HepG2 (cell line): ENCODE data around the gene FLAD1. TPM values are rescaled to one million over a fixed set of nuclear protein-coding genes. Genes with fewer than 3 reads are reported as not detected.

Experiments
- ATF1 ChIP-seq: IDR thresholded peaks from 2 replicates; pipeline ENCODE4 v1.6.1; 2016; ENCODE audit warnings: mild to moderate bottlenecking, control low read depth
- CC2D1A ChIP-seq: sonication (generic); formaldehyde crosslinking; IDR thresholded peaks from 2 replicates; pipeline ENCODE4 v1.8.1; 2023; ENCODE audit warnings: mild to moderate bottlenecking, missing genetic modification reagents
- CENPX ChIP-seq: sonication (generic); formaldehyde crosslinking; IDR thresholded peaks from 2 replicates; pipeline ENCODE4 v1.9.0; 2021; ENCODE audit warnings: mild to moderate bottlenecking, missing genetic modification reagents, moderate library complexity
- CREB1 ChIP-seq, 2 experiments: fragments of 450-650 bp in 1 of 2; IDR thresholded peaks; 2 replicates each; pipeline ENCODE4 v1.6.1; 2016 to 2017; ENCODE audit warnings: control low read depth in 1 of 2, mild to moderate bottlenecking in 1 of 2, missing compliant biosample characterization in 1 of 2, missing genetic modification characterization in 1 of 2
- GABPA ChIP-seq, 2 experiments: IDR thresholded peaks; 2 replicates each; pipeline ENCODE4 v1.6.1; 2011 to 2016; ENCODE audit warnings: low read depth in 2 of 2, low read length in 1 of 2, missing biosample characterization in 1 of 2, missing genetic modification characterization in 1 of 2
- HNRNPUL1 ChIP-seq: fragments of 200-400 bp; formaldehyde crosslinking; IDR thresholded peaks from 2 replicates; pipeline ENCODE4 v1.6.1; 2017; ENCODE audit warnings: low read depth, mild to moderate bottlenecking, low read length, moderate library complexity
- HOXA3 ChIP-seq: sonication (generic); formaldehyde crosslinking; IDR thresholded peaks from 2 replicates; pipeline ENCODE4 v1.5.0; 2020; ENCODE audit warnings: missing genetic modification reagents
- IKZF1 ChIP-seq: fragments of 450-650 bp; IDR thresholded peaks from 2 replicates; pipeline ENCODE4 v1.7.1; 2016
- JUN ChIP-seq: sonication (generic); formaldehyde crosslinking; IDR thresholded peaks from 2 replicates; pipeline ENCODE4 v1.4.0; 2020; ENCODE audit warnings: mild to moderate bottlenecking, missing genetic modification reagents
- NR2C2 ChIP-seq: sonication (generic); formaldehyde crosslinking; IDR thresholded peaks from 2 replicates; pipeline ENCODE4 v1.4.0; 2020; ENCODE audit warnings: missing genetic modification reagents, mild to moderate bottlenecking, moderate library complexity, borderline replicate concordance
- SP5 ChIP-seq: IDR thresholded peaks from 2 replicates; pipeline ENCODE4 v1.6.1; 2016; ENCODE audit warnings: low read depth, borderline replicate concordance
- THYN1 ChIP-seq: sonication (generic); formaldehyde crosslinking; IDR thresholded peaks from 2 replicates; pipeline ENCODE4 v1.8.1; 2023; ENCODE audit warnings: low read depth, mild to moderate bottlenecking, moderate library complexity, missing genetic modification reagents, borderline replicate concordance
- TMF1 ChIP-seq: sonication (generic); formaldehyde crosslinking; IDR thresholded peaks from 2 replicates; pipeline ENCODE4 v1.8.1; 2022; ENCODE audit warnings: low read depth, missing genetic modification reagents
- ZFX ChIP-seq: sonication (generic); formaldehyde crosslinking; IDR thresholded peaks from 2 replicates; pipeline ENCODE4 v1.4.0; 2020; ENCODE audit warnings: mild to moderate bottlenecking, low read depth, missing genetic modification reagents, moderate library complexity
- ZMYM2 ChIP-seq: sonication (generic); formaldehyde crosslinking; IDR thresholded peaks from 2 replicates; pipeline ENCODE4 v1.8.0; 2022; ENCODE audit warnings: mild to moderate bottlenecking, missing genetic modification reagents
- ZNF12 ChIP-seq: sonication (generic); formaldehyde crosslinking; IDR thresholded peaks from 2 replicates; pipeline ENCODE4 v1.5.0; 2020; ENCODE audit warnings: missing genetic modification reagents
- ZNF263 ChIP-seq: sonication (generic); formaldehyde crosslinking; IDR thresholded peaks from 2 replicates; pipeline ENCODE4 v1.4.0; 2020; ENCODE audit warnings: missing genetic modification reagents
- ZNF337 ChIP-seq: sonication (generic); formaldehyde crosslinking; IDR thresholded peaks from 2 replicates; pipeline ENCODE4 v1.5.1; 2020; ENCODE audit warnings: missing genetic modification reagents, low read depth, mild to moderate bottlenecking, borderline replicate concordance
- ZNF530 ChIP-seq: sonication (generic); formaldehyde crosslinking; IDR thresholded peaks from 2 replicates; pipeline ENCODE4 v1.5.0; 2020; ENCODE audit warnings: low read depth, mild to moderate bottlenecking, missing genetic modification reagents
- ZNF720 ChIP-seq: sonication (generic); formaldehyde crosslinking; IDR thresholded peaks from 2 replicates; pipeline ENCODE4 v1.4.0; 2020; ENCODE audit warnings: missing genetic modification reagents
- ZSCAN22 ChIP-seq: sonication (generic); formaldehyde crosslinking; IDR thresholded peaks from 2 replicates; pipeline ENCODE4 v1.4.0; 2020; ENCODE audit warnings: mild to moderate bottlenecking, missing genetic modification reagents
- polyA plus RNA-seq, 8 experiments: library from polyadenylated mRNA; depleted of rRNA in 3 of 8; stranded (reverse) in 7 of 8; unstranded in 1 of 8; fragments of >200 nt; fragmentation: Illumina TruSeq in 4 of 8; extraction: Trizol in 4 of 8; gene quantifications; 2 replicates each; pipeline versions ENCODE4 v1.2.1 to v1.2.3, GENCODE V29; 2011 to 2016; ENCODE audit warnings: low read depth in 4 of 8, missing spikeins in 1 of 8, mixed read lengths in 1 of 8; ENCODE audit not compliant: insufficient read depth in 1 of 8
- total RNA-seq, 5 experiments: library from RNA; depleted of rRNA; stranded (reverse); fragments of >200 nt; fragmentation: Illumina TruSeq; extraction: Trizol; gene quantifications; 2 replicates each; pipeline ENCODE4 v1.2.3, GENCODE V29; 2016; ENCODE audit warnings: low read depth in 1 of 5
- TF ChIP-seq, protein P1 (sequence below): sonication (generic); formaldehyde crosslinking; IDR thresholded peaks from 2 replicates; pipeline ENCODE4 v1.5.1; 2020; ENCODE audit warnings: missing genetic modification reagents, mild to moderate bottlenecking, borderline replicate concordance
- TF ChIP-seq, protein P2 (sequence below): sonication (generic); formaldehyde crosslinking; IDR thresholded peaks from 2 replicates; pipeline ENCODE4 v1.5.1; 2020; ENCODE audit warnings: mild to moderate bottlenecking, moderate library complexity, missing genetic modification reagents
- TF ChIP-seq, protein P3 (sequence below), 2 experiments: sonication (generic) in 1 of 2; formaldehyde crosslinking in 1 of 2; IDR thresholded peaks; 2 replicates each; pipeline versions ENCODE4 v1.4.0 to v1.6.1; 2018 to 2020; ENCODE audit warnings: missing genetic modification reagents in 2 of 2, borderline replicate concordance in 1 of 2, low read depth in 1 of 2, mild to moderate bottlenecking in 1 of 2, missing biosample characterization in 1 of 2
- TF ChIP-seq, protein P4 (sequence below): sonication (generic); formaldehyde crosslinking; IDR thresholded peaks from 2 replicates; pipeline ENCODE4 v1.4.0; 2020; ENCODE audit warnings: mild to moderate bottlenecking, missing genetic modification reagents, borderline replicate concordance

The FLAD1 gene
- total and polyA plus RNA-seq, 2 of the 13 experiments (the other 11 are each of a cell fraction or from before 2014, with no cell fraction given): 25.9 to 32.8 TPM

DNA sequence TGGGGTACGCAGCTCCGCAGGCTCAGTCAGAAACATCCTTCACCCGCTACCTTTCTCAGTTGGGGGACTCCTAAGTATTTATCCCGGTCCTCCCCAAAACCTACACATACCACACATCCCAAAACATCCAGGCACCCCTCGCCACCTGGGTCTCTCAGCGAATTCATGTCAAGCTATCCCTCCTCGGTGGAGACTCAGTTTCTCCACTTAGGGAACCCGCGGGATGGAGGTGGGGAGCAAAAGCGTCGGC lies 18.2 kb downstream of the FLAD1 start (continued):
- TF ChIP-seq GABPA (IDR thresholded peaks at IDR 0.05; ENCODE audit: low read depth, low read length) (no peak), GABPA (CRISPR knock-in tag; IDR thresholded peaks at IDR 0.05; ENCODE audit: low read depth) (no peak), THYN1 (no peak; the same call in 1 of the 2 replicates), ZSCAN22 (CRISPR knock-in tag) (no peak), ZNF530 (CRISPR knock-in tag) (no peak), SP5 (CRISPR knock-in tag) (no peak), ZFX (CRISPR knock-in tag) (0 out of 2 replicates have a peak, but pooled peaks have one; percentile 7), TMF1 (CRISPR knock-in tag) (no peak; the same call in 1 of the 2 replicates), ZMYM2 (no peak), ZNF720 (CRISPR knock-in tag) (no peak), ZNF263 (CRISPR knock-in tag) (peak; percentile 26; the same call in 1 of the 2 replicates), JUN (CRISPR knock-in tag) (no peak), NR2C2 (CRISPR knock-in tag) (no peak), ATF1 (CRISPR knock-in tag) (no peak), IKZF1 (no peak), HNRNPUL1 (no peak), ZNF12 (CRISPR knock-in tag) (no peak), CENPX (CRISPR knock-in tag) (no peak), HOXA3 (CRISPR knock-in tag) (no peak), CC2D1A (no peak), ZNF337 (CRISPR knock-in tag) (no peak), CREB1 (IDR thresholded peaks at IDR 0.05) (no peak), CREB1 (CRISPR knock-in tag; IDR thresholded peaks at IDR 0.05) (no peak)
- TF ChIP-seq, protein P1, sequence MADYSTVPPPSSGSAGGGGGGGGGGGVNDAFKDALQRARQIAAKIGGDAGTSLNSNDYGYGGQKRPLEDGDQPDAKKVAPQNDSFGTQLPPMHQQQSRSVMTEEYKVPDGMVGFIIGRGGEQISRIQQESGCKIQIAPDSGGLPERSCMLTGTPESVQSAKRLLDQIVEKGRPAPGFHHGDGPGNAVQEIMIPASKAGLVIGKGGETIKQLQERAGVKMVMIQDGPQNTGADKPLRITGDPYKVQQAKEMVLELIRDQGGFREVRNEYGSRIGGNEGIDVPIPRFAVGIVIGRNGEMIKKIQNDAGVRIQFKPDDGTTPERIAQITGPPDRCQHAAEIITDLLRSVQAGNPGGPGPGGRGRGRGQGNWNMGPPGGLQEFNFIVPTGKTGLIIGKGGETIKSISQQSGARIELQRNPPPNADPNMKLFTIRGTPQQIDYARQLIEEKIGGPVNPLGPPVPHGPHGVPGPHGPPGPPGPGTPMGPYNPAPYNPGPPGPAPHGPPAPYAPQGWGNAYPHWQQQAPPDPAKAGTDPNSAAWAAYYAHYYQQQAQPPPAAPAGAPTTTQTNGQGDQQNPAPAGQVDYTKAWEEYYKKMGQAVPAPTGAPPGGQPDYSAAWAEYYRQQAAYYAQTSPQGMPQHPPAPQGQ (CRISPR knock-in tag): no peak
- TF ChIP-seq, protein P2, sequence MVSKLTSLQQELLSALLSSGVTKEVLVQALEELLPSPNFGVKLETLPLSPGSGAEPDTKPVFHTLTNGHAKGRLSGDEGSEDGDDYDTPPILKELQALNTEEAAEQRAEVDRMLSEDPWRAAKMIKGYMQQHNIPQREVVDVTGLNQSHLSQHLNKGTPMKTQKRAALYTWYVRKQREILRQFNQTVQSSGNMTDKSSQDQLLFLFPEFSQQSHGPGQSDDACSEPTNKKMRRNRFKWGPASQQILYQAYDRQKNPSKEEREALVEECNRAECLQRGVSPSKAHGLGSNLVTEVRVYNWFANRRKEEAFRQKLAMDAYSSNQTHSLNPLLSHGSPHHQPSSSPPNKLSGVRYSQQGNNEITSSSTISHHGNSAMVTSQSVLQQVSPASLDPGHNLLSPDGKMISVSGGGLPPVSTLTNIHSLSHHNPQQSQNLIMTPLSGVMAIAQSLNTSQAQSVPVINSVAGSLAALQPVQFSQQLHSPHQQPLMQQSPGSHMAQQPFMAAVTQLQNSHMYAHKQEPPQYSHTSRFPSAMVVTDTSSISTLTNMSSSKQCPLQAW: no peak
- TF ChIP-seq, protein P3, sequence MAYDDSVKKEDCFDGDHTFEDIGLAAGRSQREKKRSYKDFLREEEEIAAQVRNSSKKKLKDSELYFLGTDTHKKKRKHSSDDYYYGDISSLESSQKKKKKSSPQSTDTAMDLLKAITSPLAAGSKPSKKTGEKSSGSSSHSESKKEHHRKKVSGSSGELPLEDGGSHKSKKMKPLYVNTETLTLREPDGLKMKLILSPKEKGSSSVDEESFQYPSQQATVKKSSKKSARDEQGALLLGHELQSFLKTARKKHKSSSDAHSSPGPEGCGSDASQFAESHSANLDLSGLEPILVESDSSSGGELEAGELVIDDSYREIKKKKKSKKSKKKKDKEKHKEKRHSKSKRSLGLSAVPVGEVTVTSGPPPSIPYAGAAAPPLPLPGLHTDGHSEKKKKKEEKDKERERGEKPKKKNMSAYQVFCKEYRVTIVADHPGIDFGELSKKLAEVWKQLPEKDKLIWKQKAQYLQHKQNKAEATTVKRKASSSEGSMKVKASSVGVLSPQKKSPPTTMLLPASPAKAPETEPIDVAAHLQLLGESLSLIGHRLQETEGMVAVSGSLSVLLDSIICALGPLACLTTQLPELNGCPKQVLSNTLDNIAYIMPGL (CRISPR knock-in tag; IDR thresholded peaks at IDR 0.05; ENCODE audit: borderline replicate concordance in 1 of 2, low read depth in 1 of 2): peak in 1 of 2 experiments; percentile 3; a peak in 1 of 4 replicates
- TF ChIP-seq, protein P4, sequence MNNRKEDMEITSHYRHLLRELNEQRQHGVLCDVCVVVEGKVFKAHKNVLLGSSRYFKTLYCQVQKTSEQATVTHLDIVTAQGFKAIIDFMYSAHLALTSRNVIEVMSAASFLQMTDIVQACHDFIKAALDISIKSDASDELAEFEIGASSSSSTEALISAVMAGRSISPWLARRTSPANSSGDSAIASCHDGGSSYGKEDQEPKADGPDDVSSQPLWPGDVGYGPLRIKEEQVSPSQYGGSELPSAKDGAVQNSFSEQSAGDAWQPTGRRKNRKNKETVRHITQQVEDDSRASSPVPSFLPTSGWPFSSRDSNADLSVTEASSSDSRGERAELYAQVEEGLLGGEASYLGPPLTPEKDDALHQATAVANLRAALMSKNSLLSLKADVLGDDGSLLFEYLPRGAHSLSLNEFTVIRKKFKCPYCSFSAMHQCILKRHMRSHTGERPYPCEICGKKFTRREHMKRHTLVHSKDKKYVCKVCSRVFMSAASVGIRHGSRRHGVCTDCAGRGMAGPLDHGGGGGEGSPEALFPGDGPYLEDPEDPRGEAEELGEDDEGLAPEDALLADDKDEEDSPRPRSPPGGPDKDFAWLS (CRISPR knock-in tag): no peak
